Measurements from ENCODE around the gene LONRF2.

GRCh38 chr2:100283724-100284501, 38.4 kb downstream of the LONRF2 start:
- TF ChIP-seq, protein P1, sequence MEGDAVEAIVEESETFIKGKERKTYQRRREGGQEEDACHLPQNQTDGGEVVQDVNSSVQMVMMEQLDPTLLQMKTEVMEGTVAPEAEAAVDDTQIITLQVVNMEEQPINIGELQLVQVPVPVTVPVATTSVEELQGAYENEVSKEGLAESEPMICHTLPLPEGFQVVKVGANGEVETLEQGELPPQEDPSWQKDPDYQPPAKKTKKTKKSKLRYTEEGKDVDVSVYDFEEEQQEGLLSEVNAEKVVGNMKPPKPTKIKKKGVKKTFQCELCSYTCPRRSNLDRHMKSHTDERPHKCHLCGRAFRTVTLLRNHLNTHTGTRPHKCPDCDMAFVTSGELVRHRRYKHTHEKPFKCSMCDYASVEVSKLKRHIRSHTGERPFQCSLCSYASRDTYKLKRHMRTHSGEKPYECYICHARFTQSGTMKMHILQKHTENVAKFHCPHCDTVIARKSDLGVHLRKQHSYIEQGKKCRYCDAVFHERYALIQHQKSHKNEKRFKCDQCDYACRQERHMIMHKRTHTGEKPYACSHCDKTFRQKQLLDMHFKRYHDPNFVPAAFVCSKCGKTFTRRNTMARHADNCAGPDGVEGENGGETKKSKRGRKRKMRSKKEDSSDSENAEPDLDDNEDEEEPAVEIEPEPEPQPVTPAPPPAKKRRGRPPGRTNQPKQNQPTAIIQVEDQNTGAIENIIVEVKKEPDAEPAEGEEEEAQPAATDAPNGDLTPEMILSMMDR (IDR thresholded peaks at IDR 0.05): no peak
- no peak for TF ChIP-seq POLR2A (IDR thresholded peaks at IDR 0.05)

Measured in tibial nerve (tissue), 3 donors.